Bone marrow (tissue), 2 donors: Measurements from ENCODE around the gene TMEM178B.
"Not testable (repeated sequence)": the region's sequence is repeated elsewhere in the genome, so short reads cannot be mapped to it uniquely, and the experiment has no call there.

Source experiments
- DNase-seq, 2 donors: peaks; one replicate each; lab custom pipeline; 2025; lab: John Stamatoyannopoulos, UW

Gene TMEM178B

DNA sequence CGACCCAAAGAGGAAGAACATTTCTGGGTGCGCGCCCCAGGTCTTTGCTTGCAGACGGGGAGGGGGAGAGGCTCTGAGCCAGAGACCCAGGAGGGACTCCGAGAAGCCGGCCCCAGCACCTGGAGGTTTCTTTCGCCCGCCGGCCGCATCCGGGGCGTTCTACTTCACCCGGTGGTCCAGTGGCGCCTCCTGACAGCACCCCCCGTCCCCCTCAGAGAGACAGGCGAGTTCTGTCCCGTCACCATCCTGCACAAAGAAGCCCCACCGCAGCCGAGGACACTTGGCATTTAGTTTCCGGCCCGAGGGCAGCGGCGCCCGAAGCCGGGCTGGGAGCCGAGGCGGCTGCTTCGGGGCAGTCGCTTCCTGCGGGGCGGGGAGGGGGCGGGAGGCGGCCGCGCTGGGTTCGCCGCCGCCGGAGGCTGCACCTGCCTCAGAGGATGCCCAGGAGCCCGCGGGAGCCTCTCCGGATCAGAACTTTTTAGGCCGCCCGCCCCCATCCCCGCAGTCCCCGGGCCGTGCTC, at the start of gene TMEM178B:
Gene TMEM178B, plus strand, starts transcription at position 424 of the 521 bp plus-strand sequence.
- DNase-seq = no peak

GRCh38 chr7:141024668-141025067, 49.2 kb upstream of the TMEM178B start:
- DNase-seq = no peak

- no peak for DNase-seq
Observed at GRCh38 chr7:141027043-141027442, 46.8 kb upstream of the TMEM178B start.

- no peak for DNase-seq
Observed at GRCh38 chr7:141028767-141029166, 45.1 kb upstream of the TMEM178B start.

DNA sequence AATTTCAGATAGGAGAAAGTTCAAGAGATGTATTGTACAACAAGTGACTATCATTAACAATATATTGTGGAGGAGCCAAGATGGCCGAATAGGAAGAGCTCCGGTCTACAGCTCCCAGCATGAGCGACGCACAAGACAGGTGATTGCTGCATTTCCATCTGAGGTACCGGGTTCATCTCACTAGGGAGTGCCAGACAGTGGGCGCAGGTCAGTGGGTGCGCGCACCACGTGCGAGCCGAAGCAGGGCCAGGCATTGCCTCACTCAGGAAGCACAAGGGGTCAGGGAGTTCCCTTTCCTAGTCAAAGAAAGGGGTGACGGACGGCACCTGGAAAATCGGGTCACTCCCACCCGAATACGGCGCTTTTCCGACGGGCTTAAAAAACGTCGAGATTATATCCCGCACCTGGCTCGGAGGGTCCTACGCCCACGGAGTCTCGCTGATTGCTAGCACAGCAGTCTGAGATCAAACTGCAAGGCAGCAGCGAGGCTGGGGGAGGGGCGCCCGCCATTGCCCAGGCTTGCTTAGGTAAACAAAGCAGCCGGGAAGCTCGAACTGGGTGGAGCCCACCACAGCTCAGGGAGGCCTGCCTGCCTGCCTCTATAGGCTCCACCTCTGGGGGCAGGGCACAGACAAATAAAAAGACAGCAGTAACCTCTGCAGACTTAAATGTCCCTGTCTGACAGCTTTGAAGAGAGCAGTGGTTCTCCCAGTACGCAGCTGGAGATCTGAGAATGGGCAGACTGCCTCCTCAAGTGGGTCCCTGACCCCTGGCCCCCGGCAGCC, 41.1 kb upstream of the TMEM178B start:
- DNase-seq = not testable (repeated sequence)

GRCh38 chr7:141038100-141038499, 35.8 kb upstream of the TMEM178B start:
- not testable (repeated sequence) for DNase-seq

GRCh38 chr7:141039376-141039775, 34.5 kb upstream of the TMEM178B start:
- DNase-seq = no peak

- DNase-seq = no peak
Observed at GRCh38 chr7:141042222-141043193, 31.4 kb upstream of the TMEM178B start.

- DNase-seq = no peak
Observed at GRCh38 chr7:141043616-141044015, 30.2 kb upstream of the TMEM178B start.

DNA sequence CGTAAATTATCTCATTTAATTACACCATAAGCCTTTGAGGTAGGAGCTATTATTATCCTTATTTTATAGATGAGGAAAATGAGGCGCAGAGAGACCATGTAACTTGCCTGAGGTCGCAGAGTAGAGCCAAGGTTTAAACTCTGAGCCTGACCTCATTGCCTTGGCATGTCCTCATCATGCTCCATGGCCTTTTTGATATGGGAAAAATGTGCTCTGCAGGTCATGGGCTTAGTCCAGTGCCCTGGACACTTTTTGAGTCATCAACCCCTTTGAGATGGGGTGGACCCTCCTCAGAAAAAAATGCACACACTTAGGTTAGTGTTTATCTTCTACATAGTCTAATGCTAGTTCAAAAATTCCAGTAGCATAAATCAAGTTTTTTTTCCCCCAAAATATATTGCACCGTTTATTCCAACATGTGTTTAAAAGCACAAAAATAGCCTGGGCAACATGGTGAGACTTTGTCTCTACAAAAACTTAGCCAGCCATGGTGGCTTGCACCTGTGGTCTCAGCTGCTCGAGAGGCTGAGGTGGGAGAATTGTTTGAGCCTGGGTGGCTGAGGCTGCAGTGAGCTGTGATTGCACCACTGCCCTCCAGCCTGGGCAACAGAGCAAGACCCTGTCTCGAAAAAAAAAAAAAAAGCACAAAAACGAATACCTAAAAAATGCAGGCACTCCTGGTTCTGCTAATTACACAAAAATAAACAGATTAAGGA, 28.6 kb upstream of the TMEM178B start:
- no peak for DNase-seq

GRCh38 chr7:141045842-141046620, 27.8 kb upstream of the TMEM178B start:
- DNase-seq = no peak

DNA sequence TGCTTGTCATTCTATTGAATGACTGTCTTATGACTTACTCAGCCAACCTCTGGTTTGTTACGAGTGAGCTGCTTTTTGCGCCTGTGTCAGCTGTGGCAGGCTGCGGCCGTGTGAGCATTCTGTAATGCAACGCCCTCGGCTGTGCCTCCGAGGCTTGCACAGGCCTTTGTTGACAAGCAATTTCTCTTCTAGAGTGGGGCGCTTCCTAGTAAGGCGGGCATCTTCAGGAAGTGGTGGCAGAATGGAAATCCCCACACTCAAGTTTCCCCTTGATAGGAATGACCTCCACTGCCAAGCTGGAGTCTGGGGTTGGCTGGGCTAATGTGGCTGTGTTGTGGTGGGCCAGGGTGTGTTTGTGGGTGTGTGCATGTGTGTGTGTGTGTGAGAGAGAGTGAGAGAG, 20.2 kb upstream of the TMEM178B start:
- DNase-seq = no peak

DNA sequence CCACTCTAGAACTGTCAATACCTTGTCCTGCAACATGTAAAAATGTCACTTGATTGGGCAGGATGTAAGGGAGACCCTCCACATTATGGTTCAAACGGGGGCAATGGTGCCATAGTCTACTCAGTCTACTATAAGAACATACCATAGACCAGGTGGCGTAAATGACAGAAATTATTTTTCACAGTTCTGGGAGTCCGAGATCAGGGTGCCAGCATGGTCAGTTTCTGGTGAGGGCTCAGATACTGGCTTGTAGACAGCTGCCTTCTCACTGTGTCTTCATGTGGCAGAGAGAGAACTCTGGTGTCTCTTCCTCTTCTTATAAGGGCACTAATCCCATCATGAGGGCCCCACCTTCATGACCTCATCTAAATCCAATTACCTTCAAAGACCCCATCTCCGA, 18.7 kb upstream of the TMEM178B start:
- no peak for DNase-seq

GRCh38 chr7:141057788-141058187, 16.1 kb upstream of the TMEM178B start:
- DNase-seq = no peak

DNA sequence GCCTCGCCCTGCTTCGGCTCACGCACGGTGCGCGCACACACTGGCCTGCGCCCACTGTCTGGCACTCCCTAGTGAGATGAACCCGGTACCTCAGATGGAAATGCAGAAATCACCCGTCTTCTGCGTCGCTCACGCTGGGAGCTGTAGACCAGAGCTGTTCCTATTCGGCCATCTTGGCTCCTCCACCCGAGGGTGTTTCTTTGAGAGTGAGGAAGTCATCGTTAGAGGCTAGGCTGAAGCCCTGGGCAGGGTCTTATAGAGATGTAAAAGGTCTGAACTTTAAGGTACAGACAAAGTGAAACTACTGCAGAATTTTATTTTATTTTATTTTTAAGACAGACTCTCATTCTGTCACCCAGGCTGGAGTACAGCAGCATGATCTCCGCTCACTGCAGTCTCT, 6.0 kb upstream of the TMEM178B start:
- DNase-seq = not testable (repeated sequence)

- no peak for DNase-seq
Observed at GRCh38 chr7:141071260-141071854, 2.5 kb upstream of the TMEM178B start.

DNA sequence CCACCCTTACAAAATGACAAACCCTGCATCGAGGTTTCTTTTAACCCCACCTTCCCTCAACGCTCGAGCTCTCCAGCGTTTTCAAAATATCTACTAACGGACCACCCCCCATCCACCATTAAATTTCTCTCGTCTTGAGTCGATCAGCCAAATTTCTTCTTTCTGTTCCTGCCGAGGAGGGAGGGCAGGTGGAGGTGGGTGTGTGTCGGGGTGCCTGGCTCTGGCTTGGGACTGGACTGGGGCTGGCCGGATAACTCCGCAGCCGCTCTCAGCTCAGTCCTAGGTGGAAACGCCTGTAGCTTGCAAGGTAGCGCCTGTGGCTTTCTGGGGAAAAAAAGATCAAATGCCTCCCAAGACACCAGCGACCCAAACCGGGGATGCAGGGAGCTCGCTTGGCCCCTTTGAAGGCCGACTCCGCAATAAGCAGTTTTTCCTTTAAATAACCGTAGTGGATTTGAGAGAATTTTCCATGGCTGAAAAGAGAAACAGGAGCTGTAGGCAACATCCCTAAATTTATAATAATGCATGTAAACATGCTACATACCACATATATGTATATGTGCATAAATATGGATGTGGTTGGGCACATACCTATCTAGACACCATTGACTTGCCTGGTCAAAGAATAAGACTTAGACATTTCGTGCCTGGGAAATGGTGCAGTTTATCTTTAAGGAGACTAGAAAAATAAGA, 1.9 kb upstream of the TMEM178B start:
- no peak for DNase-seq

GRCh38 chr7:141072548-141073172, 1.2 kb upstream of the TMEM178B start:
- no peak for DNase-seq

GRCh38 chr7:141073173-141073640, 657 bp upstream of the TMEM178B start:
- no peak for DNase-seq
